Renal cortical epithelial cell (primary cell): ENCODE results near the gene MTUS2. TPM values are rescaled to one million over a fixed set of nuclear protein-coding genes. Genes with fewer than 3 reads are reported as not detected.

Experiments used
- DNase-seq: peaks from one replicate; pipeline ENCODE4 v3.0.0-alpha.2; 2011; ENCODE audit warnings: low read depth
- total RNA-seq: library from RNA; depleted of rRNA; stranded (reverse); fragments of >200 nt; gene quantifications from 2 replicates; pipeline ENCODE4 v1.2.3, GENCODE V29; 2014

MTUS2 gene
- under 0.01 TPM in 1 of 2 replicates, not detected in the other for total RNA-seq

DNA sequence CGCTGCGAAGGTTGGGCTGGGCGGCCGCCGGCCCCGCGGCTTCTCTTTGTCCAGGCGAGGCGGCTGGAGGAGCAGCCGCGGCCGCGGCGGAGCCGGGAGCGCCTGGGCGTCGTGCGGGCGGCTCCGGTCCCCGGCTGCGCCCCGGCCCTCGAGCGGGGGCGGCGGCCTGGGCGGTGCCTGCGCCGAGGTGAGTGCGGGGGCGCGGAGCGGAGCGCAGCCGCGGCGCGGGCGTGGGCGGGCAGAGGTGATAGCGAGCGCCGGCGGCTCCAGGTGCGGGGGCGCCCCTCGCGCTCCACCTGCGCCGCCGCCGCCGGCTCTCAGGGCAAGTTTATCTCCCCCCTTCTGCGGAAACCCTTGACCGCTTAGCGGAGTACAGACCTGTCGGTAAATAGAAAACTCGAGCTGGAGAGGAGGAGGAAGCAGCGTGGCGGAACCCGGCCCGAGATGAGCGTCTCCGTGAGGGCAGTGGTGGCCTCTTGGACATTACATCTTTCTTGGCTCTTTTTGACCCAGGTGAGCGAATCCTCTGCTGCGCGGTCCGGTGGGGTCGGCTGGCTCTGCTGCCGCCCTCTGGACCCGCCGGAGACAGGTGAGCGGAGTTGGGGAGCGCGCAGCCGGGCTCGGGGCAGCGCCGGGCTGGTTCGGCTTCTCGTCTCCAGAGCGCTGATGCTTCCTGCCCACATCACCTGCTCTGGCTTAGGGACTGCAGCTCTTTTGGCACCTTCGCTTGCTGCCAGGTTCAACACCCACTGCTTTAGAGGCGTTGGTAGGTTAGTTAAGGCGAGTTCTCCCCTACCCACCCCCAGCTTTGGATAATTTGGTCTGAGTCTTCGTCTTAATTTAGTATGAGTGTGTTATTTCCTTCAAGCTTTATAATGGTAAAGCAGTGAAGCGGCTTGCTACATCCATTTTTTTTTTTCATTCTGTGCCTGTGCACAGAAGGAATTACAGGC is at the start of gene MTUS2:
Gene MTUS2 (plus strand): TSS at position 241 of the 953 bp plus-strand sequence.
- DNase-seq: no peak

DNA sequence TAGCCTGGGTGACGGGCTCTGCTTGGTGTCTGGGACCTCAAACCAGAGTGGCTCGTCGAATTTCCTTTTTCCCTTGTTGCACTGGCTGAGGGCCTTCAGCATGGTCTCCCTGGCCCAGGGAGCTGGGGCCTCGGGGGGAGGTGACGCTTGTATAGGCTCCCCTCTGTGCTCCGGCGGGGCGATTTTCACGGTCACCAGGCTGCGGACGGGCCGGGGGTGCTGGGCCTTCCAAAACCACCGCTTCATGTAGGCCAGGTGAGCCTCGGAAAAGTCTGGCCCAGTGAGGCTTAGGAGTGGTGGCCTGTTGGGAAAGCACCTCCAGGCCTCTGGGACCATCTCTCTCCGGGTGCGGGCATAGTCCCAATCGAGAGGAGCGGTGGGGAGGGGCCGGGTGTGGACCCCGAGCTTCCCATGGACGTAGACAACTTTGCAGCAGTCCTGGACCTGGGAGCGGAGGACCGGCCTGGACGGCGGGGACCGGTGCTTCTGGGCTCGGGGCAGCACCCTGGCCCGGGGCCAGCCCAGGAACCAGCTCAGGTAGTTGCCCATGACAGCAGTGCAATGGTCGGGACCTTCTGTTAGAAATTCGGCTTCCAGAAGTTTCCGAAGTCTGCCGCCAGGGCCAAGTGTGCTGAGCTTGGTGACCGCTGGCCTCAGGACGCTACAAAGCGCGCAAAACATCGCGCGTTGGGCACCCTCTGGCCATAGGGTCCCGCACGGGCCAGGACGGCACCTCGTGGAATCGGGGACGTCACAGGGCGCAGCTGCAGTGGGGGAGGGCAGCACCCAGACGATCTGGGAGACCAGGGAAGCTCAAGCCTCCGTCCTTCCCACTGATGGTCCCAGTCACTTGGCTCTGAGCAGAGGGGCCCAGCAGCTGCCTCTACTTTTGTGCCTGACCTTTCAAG is 41.6 kb upstream of the MTUS2 start:
- DNase-seq: no peak

DNA sequence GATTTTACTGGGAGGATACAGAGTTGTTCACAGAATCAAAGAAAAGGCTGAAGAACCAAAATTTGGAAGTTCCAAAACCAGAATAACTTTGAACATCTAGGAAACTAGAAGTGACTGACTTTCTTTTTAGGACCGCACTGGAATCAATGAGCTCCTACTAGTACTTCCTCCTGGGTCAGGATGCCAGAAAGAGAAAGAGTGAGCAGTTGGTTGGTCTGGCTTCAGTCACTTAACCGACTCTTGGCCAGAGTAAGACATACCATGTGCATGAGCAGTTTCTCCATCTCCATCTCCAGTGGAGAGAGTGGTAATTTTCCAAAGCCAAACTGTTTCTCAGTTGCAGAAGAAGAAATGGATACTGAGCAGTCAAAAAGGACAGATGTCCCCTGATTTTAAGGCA is 27.1 kb upstream of the MTUS2 start:
- DNase-seq: no peak

DNA sequence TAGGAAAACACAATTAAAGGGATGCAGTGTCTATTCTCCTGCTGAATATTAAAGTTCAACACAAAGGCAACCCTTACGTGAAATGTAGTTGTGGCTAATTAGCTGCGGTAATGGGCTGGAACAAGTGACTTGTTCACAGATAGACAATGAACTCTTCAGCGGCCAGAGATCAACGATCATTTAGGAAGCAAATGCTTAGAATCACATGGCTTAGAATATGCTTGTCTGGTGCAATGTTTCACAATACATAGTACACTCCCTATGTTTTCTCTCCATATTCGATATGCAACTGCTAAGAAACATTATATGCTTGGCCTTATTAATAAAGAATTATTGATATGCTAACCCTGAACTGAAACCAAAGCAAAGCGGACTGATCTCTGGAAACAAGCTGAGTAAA is 25.7 kb upstream of the MTUS2 start:
- peak; percentile 7 for DNase-seq

DNA sequence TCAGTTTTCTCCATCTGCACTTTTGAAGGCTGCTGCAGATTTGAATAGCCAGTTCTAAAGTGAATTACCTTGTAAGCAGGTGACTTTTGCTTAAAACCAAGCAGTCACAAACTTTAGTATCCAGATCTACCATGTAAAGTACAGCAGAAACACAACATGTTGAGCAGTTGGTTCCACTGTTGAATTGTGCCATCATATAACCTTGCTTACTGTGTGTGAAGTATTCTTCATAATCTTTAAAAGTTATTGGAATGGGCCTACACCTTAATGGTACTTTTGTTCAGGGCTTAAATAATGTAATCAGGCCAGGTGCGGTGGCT is 23.2 kb upstream of the MTUS2 start:
- no peak for DNase-seq

DNA sequence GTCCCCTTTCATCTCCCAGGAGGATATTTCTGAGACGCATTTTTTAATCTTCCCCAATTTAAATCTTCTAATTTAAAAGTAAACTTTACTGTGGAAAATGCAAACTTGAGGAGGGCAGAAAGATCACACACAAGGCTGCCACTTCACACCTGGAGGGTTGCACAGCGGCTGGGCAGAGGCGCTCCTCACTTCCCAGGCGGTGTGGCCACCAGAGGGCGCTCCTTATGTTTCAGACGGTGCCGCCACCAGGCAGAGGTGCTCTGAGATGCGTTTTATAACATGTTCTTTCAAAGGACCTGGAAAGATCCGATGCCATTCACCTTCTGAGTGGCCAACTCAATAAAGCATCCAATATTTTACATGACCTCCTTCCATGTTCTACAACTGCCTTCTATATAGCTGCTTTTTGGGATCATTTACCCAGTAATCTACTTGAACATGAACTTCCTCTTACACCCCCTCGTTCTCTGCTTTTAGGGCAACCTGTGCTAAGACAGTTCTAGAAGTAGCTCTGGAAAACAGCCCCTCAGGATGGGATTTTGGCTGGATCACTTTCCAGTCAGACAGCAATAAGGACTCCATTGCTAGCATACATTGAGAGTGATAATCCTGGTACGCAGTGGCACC is 14.8 kb upstream of the MTUS2 start:
- no peak for DNase-seq

DNA sequence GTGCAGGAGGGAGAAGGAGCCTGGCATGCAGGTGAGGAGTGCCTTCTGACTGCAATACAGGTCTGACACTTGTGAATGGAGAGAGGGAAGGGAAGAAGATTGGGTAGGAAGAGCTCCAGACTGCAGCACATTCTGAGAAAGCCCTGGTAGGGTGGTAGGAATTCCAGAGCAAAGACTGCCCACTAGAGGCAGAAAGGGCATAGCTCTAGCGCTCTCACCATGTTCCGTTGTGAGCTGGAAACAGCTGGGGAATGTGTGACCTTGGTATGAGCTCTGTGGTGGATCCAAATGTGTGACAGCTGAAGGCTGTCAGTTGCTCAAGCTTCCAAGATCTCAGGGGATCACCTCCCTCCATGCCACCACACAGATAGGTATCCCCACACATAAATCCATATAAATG is 2.9 kb upstream of the MTUS2 start:
- no peak for DNase-seq

DNA sequence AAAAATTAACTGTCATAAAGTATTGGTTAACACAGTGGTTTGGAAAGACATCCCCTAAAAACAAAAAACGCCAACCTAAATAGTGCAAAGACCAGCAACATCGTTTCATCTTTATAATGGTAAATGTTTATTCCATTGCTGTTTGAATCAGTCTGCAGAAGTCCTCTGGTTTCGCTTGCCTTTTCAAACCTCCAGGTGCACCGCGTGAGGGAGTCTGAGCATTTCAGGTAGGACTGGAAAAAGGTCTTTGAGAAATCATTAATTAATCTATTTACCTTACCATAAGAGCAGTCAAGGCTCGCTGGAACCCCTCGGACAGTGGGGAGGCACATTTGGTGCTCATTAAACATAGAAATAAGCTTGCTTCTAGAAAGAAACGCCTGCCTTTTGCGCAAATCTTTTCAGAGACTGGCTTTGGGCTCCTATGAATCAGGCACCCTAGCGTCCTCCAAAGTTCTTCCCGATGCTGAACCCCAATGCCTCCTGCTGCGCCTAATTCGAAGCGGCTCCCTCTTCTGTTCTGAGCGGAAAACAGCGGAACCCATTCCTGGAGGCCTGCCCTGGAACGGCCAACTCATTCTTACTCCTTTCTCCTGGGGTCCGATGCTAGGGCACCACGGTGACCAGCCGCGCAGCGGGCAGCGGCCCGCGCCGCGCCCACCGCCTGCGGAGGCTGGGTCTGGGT is 951 bp upstream of the MTUS2 start:
- no peak for DNase-seq

DNA sequence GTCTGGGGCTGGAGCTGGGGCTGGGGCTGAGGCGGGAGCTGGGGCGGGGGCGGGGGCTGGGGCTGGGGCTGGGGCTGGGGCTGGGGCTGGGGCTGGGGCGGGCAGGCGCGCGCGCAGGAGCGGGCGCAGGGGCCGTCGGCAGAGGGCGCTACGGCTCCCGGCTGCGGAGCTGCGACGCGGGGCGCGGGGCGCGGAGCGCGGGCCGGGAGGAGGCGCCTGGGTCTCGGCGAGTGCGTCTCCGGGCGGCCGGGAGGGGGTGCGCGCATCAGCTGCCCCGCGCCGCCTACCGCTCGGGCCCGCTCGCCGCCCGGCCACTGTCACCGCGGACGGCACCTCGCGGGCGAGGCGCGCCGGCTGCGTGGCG is 422 bp upstream of the MTUS2 start:
- DNase-seq: no peak

DNA sequence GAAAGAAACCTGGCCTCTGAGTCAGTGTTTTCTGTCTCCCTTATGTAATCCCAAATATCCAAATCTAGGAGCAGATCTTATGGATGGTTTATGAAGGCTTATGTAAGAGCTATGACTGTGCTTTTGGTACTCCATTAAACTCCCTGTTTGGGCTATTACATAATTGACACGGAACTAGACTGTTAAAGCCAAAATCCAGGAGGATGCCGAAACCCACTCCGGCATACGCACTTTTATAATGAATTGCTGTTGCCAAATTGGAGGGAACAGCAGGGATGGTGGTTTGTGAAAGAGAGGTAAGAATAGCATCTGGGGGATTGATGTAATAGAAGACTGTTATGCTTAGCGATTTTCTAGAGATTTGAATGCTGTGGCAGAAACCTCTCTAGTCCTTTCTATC is 2.0 kb downstream of the MTUS2 start:
- no peak for DNase-seq

DNA sequence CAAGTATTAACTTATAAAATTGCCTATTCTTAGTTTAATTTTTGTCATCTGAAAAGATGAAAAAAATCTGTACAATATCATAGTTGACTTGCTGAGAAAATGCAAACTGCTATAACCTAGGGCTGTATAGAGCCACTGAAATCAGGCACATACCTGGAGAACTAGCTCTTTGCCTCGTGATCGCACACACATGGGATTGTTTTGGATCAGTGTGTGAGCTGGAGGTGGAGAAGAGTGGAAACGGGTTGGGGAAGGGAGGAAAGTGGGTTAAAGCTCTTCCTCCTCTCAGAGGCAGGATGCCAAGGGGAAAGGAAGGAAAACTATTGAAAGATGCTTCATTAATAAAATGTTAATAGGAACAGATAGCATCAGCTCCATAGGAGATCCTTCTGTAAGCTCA is 2.7 kb downstream of the MTUS2 start:
- no peak for DNase-seq

DNA sequence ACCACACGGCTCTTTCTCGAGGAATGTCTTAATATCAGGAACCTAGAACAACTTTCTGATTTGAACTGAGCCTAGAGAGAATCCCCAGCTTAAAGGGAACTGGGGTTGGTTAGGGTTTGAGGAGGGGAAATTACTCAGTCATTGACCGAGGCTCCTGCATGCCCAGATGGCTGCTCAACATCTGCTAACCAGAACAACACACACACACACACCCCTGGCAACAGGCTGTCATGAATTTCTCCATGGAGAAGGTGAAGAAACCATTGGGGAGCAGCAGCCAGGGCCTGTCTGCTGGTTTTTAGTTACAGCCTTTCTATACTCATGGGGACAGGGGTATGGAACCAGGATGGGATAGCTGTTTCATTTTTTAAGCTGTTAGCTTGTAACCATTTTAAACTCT is 5.2 kb downstream of the MTUS2 start:
- DNase-seq: no peak

DNA sequence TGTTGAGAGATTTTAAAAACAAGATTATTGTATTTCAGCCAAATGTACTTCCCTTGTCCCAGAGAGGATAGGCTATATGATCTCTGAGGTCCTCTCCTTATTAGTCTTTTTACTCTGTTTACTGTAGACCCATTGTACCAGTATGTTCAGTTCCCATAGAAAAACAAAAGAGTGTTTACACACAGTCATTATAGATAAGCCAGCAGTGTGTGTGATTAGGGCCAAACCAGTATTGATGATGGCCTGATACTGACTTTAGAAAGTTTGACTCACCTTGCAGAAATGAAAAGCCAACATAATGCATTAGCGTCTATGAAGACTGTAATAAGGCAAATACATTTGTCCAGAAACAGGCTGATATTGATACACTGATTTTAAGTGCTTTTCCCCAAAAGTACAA is 6.2 kb downstream of the MTUS2 start:
- DNase-seq: no peak

DNA sequence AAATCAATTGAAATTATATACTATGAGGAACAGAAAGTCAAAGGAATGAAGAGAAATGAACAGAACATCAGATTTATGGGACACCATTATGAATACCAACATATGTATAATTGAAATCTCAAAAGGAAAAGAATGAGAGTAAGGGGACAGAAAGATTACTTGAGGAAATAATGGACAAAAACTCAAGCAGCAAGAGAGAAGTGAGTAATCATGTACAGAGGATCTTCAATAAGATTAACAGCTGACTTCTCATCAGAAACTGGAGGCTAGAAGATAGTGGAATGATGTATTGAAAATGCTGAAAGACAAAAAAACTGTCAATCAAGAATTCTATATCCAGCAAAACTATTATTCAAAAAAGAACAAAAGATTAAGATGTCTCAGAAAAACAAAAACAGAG is 10.4 kb downstream of the MTUS2 start:
- no peak for DNase-seq

DNA sequence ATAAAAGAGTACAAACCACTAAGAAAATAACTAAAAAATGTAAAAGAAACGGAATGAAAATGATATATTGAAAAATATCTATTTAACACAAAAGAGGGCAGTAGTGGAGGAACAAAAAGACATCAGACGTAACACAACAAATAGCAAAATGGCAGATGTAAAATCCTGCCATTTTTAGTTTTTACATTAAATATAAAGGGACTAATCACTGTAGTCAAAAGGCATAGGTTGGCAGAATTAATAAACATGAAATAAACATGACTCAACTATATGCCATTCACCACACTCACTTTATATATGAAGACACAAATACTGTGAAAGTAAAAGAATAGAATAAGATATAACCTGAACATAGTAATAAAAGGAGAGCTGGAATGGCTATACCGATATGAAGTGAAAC is 11.0 kb downstream of the MTUS2 start:
- DNase-seq: no peak

DNA sequence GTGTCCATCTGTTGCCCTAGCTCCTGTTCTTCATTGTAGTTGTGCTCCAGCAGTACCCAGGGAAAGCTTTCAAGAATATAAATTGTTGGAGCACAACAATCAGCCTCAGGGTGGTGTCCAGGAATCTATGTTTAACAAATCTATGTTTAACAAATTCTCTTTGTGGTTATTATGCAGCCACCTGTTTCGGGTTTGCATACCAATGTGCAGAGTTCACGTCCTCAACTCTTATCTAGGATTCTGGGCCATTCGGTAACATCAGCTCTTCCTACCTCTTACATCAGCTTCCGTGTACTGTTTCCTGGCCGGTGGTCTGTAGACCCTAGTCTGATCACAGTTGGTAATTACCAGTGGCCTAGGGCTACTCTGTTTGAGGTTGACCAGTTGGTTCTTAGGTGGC is 17.0 kb downstream of the MTUS2 start:
- no peak for DNase-seq

DNA sequence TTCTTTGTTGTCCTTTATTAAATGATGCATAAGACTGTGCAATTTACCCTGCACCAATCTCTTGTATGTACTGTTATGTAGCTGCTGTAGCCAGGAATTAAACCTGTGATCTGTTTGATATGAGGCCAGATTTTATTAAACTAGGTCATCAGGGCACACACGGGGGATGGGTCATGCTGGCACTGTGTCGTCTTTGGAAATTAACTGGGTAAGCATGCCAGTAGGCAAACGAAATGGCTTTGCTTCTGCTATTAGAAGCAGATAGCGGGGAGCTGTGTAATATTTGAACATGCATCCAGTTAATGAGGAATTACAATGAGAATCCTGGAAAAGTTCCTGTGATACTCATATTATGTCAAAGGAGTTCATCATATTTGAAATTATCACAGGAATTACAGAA is 23.5 kb downstream of the MTUS2 start:
- no peak for DNase-seq

DNA sequence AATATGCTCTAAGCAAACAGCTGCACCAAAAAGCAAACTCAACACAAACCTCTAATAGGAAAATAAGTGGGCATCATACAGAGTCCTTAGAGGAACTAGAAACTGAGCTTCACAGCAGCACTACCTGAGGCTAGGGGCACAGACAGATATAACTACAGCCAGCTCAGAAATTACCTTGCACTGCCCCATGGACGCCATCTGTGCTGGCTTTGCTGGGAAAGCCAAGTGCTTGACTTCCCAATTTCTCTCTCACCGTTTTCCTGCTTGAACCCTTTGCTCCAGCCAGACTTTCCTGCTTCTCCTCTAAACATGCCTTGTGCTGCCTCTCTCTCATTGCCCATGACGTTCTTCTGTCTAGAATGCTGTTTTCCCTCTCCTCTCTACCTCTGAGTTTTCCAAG is 29.3 kb downstream of the MTUS2 start:
- DNase-seq: no peak

DNA sequence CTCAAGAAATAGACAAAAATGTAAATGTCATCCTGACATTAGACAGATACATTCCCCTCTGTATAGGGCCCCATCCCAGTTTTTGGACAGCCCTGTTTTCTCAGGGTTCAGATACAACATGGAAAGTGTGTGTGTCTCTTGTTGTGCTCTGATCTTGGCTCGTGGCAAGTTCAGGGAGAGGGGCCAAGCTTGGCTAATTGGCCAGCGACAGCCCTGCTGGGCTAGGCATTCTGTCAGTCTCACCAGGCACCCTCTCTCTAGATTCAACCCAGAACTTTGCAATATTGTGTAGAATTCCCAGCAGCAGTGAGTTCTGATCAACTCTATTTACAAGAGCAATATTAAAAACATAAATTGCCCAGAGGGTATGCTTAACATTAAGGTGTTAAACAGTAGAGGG is 30.1 kb downstream of the MTUS2 start:
- no peak for DNase-seq

DNA sequence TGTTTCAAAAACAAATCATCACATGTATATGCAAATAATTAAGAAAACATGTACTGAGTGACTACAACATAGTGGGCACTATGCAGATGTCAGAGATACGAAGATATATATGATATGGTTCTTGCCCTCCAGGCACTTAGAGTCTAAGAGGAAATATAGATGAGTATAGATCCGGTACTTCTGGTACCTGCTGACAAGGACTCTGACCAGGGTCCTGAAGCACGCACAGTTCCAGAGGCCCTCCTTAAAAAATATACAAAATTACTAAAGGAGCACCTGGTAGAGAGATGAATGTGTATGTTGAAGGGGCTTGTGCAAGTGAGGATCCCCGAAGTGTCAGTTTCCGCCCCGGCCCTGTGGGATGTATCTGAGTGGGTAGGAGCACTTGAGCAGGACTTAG is 31.3 kb downstream of the MTUS2 start:
- DNase-seq: no peak

DNA sequence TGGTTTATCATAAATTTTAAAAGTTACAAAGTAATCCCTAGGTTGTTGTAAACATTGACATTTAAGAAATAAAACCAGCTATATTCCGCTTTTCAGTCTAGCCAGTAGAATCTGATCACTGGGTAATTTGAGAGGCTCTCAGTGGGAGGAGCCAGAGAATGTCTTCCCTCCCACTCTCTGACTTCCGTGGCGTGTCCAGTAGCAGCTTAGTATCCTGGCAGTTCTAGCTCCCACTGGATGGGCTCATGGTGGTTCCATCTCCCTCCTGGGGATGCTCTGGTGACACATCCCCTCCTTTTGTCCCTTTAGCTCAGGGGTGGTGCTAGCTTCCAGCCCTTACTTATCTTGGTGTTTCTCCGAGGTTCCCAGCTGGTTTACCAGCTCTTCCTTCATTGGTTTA is 34.5 kb downstream of the MTUS2 start:
- DNase-seq: no peak

DNA sequence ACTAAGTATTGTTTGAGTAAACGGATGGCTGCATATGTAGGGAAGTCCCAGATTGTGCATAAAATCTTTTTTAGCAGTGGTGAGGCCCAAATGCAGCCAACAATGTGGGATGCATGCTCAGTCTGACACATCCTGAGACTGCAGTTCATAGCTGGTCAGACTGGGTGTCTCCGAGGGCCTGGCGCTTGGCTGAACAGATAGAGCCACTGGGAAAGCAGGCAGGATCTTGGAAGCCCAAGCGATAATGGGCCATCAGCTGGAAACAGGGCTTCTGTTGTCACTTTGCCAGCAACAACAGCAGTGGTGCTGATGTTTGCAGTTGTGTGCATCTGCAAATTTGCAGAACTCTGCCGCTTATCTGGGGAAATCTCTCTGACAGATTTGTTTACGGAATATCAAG is 36.1 kb downstream of the MTUS2 start:
- no peak for DNase-seq
